ENCODE results near the gene FZD10. TPM values are rescaled to one million over a fixed set of nuclear protein-coding genes. Genes with fewer than 3 reads are reported as not detected.

Gene FZD10
- total RNA-seq, 1 donor from 2014 or later: 0.05 TPM

DNA sequence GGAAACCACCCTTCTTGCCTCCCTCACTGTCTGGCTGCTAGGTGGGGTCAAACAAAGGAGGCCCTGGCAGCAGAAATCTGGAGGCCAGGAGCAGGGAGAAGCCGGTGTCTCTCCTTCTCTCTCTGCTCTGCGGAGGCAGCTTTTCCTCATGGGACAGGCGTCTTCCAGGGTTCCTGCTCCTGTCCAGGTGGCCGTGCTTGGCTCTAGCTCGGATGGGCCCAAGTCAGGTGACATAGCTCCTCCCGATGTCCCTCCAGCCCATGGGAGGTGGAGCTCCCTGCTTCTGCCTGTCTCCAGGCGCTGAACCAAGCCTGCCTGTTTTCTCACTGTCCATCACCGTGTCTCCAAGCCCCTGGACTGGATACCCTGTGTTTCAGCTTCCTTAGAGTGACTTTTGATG, 30.5 kb upstream of the FZD10 start:
- no peak for DNase-seq (ENCODE audit: low read depth)

- DNase-seq (ENCODE audit: low read depth): peak; percentile 80
These were observed 29.3 kb upstream of the FZD10 start for GRCh38 chr12:130132831-130133511.

- DNase-seq (ENCODE audit: low read depth): no peak
These were observed 28.3 kb upstream of the FZD10 start for GRCh38 chr12:130133851-130134562.

DNA sequence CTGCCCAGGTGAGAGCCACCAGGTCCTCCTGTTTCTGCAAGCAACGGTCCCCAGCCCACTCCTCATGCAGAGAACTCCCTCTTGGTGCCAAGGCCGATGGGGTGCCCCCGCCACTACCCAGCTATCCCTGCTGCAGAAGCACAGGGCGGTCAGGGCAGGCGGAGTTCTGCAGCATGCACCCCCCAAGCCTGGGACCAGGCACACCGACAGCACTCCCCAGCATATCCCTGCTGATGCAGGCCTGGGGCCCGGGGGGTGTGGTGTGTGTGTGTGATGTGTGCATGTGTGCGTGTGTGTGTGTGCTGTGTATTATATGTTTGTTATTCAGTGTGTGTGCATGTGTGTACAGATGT, 27.7 kb upstream of the FZD10 start:
- no peak for DNase-seq (ENCODE audit: low read depth)

- DNase-seq (ENCODE audit: low read depth): no peak
These were observed 25.7 kb upstream of the FZD10 start for GRCh38 chr12:130136509-130137039.

DNA sequence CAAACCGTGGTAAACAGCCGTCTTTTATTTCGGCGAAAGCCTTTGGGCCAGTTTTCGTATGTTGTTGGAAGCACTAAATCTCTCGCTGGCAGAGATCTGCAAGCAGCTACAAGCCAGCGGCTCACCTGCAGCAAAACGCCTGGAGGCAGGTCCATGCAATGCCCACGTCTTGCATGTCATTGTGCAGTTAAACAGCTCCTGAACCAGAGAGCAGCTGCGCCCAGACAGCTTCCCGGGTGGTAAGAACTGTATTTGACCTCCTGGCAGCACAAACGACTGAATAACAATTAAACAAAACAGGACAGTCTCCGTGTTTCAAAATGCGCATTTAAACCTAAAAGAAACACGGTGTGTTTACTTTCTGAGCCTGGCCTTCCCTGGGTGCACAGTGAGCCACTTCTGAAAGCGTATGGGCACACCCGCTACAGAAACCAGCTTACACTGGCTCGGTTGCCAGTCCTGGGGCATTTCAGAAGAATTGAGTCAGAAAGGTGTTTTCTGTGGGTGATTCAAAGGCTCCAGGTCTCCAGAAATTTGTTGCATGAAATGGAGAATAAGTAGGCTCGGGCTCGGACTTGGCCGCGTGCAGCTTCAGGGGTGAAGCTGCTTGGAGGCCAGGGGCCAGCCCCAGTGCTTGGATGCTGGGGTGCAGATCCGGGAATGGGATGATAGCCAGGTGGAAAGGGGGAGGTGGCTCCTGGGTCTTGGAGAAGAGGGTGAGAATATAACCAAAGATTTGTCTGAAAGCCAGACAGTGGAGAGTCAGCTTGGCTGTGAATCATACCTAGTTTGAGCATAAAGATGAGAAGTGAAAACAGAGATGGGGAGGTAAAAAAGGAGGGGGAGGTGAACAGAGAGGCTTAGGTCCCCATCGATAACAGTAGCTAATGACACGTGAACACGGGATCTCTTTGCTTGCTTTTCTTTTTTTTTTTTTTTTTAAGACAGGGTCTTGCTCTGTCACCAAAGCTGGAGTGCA, 24.9 kb upstream of the FZD10 start:
- peak; percentile 84 for DNase-seq (ENCODE audit: low read depth)

DNA sequence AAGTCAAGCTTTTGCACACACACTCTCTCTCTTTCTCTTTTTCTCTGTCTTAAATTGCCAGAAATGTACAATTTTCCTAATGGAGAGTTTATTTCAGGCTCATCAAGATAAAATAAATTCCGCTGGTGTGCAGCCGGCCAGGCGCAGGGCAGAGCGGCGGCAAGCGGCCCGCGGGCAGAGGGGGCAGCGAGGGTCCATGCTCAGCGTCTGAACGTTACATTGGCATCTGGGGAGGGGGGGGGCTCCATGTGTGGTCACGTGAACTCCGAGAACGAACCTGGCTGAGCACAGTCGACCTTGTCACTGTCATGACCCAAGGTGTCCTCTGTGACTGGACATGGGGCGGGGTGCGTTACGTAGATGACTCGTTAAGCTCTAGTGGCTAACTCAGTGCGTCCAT, 23.8 kb upstream of the FZD10 start:
- no peak for DNase-seq (ENCODE audit: low read depth)

GRCh38 chr12:130139567-130140421, 22.5 kb upstream of the FZD10 start:
- no peak for DNase-seq (ENCODE audit: low read depth)

DNA sequence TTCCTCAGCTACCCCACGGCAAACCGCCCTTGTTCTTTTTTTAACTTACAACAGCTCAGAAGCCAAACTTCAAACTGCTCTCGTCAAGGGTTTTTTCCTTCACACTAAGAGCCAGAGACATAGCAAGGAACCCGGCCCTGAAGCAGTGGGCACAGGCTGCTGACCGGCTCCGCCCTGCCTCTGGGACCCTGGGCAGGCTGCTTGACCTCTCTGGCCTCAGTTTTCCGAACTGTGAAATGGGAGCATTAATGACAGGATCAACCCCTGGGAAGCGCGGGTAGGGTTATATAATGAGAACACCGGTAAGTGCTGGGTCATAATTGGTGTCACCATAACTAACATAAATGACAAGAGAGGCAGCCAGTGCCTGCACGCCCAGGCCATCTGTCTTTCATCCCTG, 21.2 kb upstream of the FZD10 start:
- DNase-seq (ENCODE audit: low read depth): no peak

DNA sequence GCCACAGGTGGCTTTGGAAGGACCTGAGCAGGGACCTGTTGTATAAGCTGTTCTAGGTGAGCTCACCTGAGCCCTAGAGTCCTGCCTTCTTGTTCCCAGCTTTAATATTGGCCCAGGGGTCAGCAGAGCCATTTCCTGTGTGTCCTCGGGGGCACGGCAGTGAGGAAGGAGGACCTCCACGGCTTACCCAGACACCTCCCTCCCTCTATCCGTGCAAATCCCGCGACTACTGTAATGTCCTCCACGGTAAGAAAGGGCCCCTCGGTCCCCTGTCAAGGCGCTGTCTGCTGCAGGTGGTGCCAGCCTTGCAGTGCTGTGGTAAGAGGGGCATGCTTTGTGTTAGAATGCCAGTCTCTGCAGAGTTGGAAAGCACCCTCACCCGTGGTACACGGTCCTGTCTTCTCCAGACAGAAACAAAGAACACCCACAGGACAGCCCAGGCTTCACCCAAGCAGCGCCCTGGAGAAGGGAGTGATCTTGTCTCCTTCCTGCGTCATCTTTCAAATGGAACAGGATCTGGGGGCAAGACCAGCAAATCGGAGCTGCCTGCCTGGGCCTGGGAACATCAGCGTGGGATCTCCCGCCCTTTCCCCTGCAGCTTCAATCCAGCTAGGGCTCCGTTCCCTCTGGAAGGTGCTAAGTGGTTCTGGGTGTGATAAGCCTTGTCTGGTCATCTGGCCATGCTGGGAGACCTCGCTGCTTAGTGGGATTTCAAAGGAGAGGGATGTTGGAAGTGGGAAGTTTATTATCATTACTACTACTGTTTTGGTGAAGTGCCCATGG, 20.2 kb upstream of the FZD10 start:
- no peak for DNase-seq (ENCODE audit: low read depth)

DNA sequence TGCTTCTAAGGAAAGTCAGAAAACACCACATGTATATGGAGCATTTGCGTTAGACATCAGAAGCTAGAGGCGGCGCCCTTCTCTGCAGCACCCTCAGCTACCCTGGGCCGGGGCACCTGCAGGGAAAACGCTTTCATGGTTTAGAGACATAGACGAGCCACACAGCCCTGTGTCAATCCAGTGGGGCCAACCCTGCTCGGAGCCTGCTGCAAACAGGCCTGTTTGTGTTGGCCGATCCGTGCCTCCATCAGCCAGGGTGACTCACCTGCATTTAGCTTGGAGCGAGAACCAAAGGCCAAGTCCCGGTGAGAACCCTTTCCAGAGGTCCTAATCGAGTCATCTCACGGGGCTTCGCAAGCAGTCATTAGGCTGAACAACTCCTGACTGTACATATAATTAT, 19.5 kb upstream of the FZD10 start:
- DNase-seq (ENCODE audit: low read depth): peak; percentile 62

DNA sequence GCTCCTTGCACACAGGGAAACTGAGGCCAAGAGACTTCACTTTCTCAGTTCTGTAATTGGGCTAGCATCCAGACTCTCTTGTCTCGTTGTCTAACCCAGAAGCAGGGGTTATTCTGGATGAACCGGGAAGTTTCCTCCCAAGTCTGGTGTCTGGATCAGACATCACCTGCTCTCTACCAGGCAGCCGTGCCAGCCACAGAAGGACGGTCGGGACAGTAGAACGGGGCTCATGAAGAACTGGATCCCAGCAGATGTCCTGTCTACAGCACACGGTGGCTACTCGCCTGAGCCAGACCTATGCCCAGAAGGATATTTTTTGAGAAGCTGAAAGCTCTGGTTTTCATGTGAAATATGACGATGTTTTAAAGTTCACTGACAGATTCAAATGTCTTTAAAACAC, 19.1 kb upstream of the FZD10 start:
- DNase-seq (ENCODE audit: low read depth): no peak

GRCh38 chr12:130144256-130144655, 18.0 kb upstream of the FZD10 start:
- DNase-seq (ENCODE audit: low read depth): no peak

- no peak for DNase-seq (ENCODE audit: low read depth)
These were observed 16.5 kb upstream of the FZD10 start for GRCh38 chr12:130145731-130146130.

GRCh38 chr12:130146176-130146931, 15.9 kb upstream of the FZD10 start:
- no peak for DNase-seq (ENCODE audit: low read depth)

- DNase-seq (ENCODE audit: low read depth): peak; percentile 60
These were observed 14.2 kb upstream of the FZD10 start for GRCh38 chr12:130147875-130148596.

DNA sequence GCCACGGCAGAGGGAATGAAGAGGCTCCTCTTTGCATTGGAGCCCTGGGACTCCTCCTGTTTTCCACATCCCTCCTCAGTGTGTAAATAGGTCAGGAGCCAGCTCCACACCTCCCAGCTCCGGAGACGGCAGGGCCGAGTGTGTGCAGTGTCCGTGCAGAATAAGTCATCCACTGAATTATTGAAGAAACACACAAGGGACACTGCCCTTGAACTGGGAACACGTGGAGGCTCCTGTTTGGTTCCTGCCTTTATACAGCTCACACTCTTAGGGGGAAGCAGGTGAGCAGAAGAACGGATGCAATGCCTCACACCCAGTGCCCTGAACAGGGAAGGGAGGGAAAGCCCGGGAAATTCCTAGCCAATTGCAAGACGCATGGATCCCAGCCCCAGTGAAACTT, 10.4 kb upstream of the FZD10 start:
- DNase-seq (ENCODE audit: low read depth): no peak

GRCh38 chr12:130152386-130152785, 9.9 kb upstream of the FZD10 start:
- DNase-seq (ENCODE audit: low read depth): no peak

DNA sequence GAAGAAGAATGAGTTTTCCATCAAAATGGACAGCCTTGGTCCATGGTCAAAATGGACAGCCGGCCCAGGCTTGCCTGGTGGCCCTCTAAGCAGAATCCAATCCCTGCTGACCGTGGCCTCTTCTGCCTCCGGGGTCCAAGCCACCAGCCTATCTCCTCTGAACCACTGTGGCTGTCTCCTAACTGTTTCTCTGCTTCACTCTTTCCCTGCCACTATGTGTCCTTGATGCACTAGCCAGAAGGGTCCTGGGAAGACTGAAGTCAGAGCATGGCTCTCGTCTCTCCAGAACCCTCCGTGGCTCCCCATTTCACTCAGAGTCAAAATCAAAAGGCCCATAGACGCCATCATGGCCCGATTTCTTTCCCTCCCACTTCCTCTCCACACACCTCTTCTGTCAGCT, 8.5 kb upstream of the FZD10 start:
- DNase-seq (ENCODE audit: low read depth): no peak
